ENCODE results near the gene SLF2. TPM values are rescaled to one million over a fixed set of nuclear protein-coding genes. Genes with fewer than 3 reads are reported as not detected.

The SLF2 gene
- total and polyA plus RNA-seq, 8 donors, result 9.5 to 16.8 (median 11.8) TPM

- DNase-seq (no peak), ATAC-seq (no peak), FAIRE-seq (no peak)
- TF ChIP-seq CTCF (IDR thresholded peaks at IDR 0.05), result no peak
- Histone ChIP-seq H3K4me3 (no peak overlapping the region), H3K4me1 (no peaks in the 10 kb centered on the region), H3K9me3 (no peaks in the 10 kb centered on the region), H3K27ac (no peak overlapping the region), H3K36me3 (no peaks in the 10 kb centered on the region), H3K27me3 (no peaks in the 10 kb centered on the region)
- intact Hi-C loops (cut with DNase I), result no loop called here
- 70 to 80% methylated on average over 7 of the region's 7 CpGs for WGBS, 2 donors
Observed at GRCh38 chr10:100866010-100866409, 46.8 kb upstream of the SLF2 start.

GRCh38 chr10:100866575-100867098 is 46.1 kb upstream of the SLF2 start:
- Histone ChIP-seq H3K27ac (no peak overlapping the region), H3K4me1 (no peaks in the 10 kb centered on the region), H3K27me3 (no peaks in the 10 kb centered on the region), H3K36me3 (no peaks in the 10 kb centered on the region), H3K4me3 (no peak overlapping the region), H3K9me3 (no peaks in the 10 kb centered on the region)
- DNase-seq (no peak), ATAC-seq (no peak), FAIRE-seq (no peak)
- WGBS, 2 donors, result 45 to 51% methylated on average over 21 of the region's 21 CpGs
- intact Hi-C loops (cut with DNase I), result no loop called here
- no peak for TF ChIP-seq CTCF (IDR thresholded peaks at IDR 0.05)

- no peaks in the 10 kb centered on the region for H3K27me3 ChIP-seq
- WGBS, 2 donors, result 70 to 74% methylated on average over 8 of the region's 8 CpGs
Observed at GRCh38 chr10:100867261-100867963, 45.4 kb upstream of the SLF2 start.

GRCh38 chr10:100868382-100868781 is 44.4 kb upstream of the SLF2 start:
- WGBS, 2 donors, result 64 to 68% methylated on average over 3 of the region's 3 CpGs
- Histone ChIP-seq H3K27me3 (peaks cover 0 to 6% (median 0%) of the 10 kb centered on the region in 4 donors), H3K27ac (no peak overlapping the region), H3K9me3 (no peaks in the 10 kb centered on the region), H3K4me1 (no peaks in the 10 kb centered on the region), H3K36me3 (no peaks in the 10 kb centered on the region), H3K4me3 (no peak overlapping the region)
- ATAC-seq (no peak), FAIRE-seq (no peak), DNase-seq (no peak)
- intact Hi-C loops (cut with DNase I), result no loop called here
- TF ChIP-seq CTCF (IDR thresholded peaks at IDR 0.05), result no peak

More at GRCh38 chr10:100867261-100867963, 45.4 kb upstream of the SLF2 start:
- TF ChIP-seq CTCF (IDR thresholded peaks at IDR 0.05), result no peak
- Histone ChIP-seq H3K9me3 (no peaks in the 10 kb centered on the region), H3K27ac (no peak overlapping the region), H3K4me1 (no peaks in the 10 kb centered on the region), H3K36me3 (no peaks in the 10 kb centered on the region), H3K4me3 (no peak overlapping the region)
- no peak for FAIRE-seq
- DNase-seq, result no peak
- ATAC-seq, result no peak
- intact Hi-C loops (cut with DNase I), result no loop called here

- DNase-seq, result no peak
- FAIRE-seq, result no peak
- Histone ChIP-seq H3K36me3 (no peaks in the 10 kb centered on the region), H3K9me3 (no peaks in the 10 kb centered on the region), H3K4me3 (no peak overlapping the region), H3K27ac (no peak overlapping the region), H3K27me3 (peaks cover 0 to 8% (median 0%) of the 10 kb centered on the region in 4 donors), H3K4me1 (no peaks in the 10 kb centered on the region)
- 76 to 83% methylated on average over 4 of the region's 4 CpGs for WGBS, 2 donors
- intact Hi-C loops (cut with DNase I), result no loop called here
- ATAC-seq, result no peak
- TF ChIP-seq CTCF (IDR thresholded peaks at IDR 0.05), result no peak
Observed at GRCh38 chr10:100869399-100869798, 43.4 kb upstream of the SLF2 start.

Data from pancreas (tissue), 10 donors.